ENCODE results near the gene MYO5C. TPM values are rescaled to one million over a fixed set of nuclear protein-coding genes. Genes with fewer than 3 reads are reported as not detected.
A peak's percentile ranks its signal among the peaks of the same experiment; 100 is the strongest.

MYO5C gene
- total RNA-seq, 4 donors from 2014 or later: 3.7 to 12.4 (median 7.6) TPM

GRCh38 chr15:52153900-52154895 lies 141.4 kb downstream of the MYO5C start:
- Histone ChIP-seq H3K9me3 (no peaks in the 10 kb centered on the region), H3K4me3 (no peak overlapping the region), H3K27me3 (no peaks in the 10 kb centered on the region), H3K27ac (replicated peaks in 1 of 4) (no peak overlapping the region), H3K36me3 (peaks cover 5 to 43% (median 22%) of the 10 kb centered on the region in 4 donors), H3K4me1 (no peaks in the 10 kb centered on the region)
- no peak for TF ChIP-seq POLR2AphosphoS5 (IDR thresholded peaks at IDR 0.05)
- TF ChIP-seq CTCF (IDR thresholded peaks at IDR 0.05): no peak
- no peak for TF ChIP-seq EP300 (IDR thresholded peaks at IDR 0.05)
- no peak for TF ChIP-seq POLR2A (IDR thresholded peaks at IDR 0.05; ENCODE audit: low read depth)
- intact Hi-C loops (cut with DNase I): no loop called here
- DNase-seq (ENCODE audit: extremely low spot score): peak; percentile 66
- 96% methylated on average over 12 of the region's 12 CpGs for WGBS

GRCh38 chr15:52151353-52151752 lies 144.3 kb downstream of the MYO5C start:
- Histone ChIP-seq H3K4me3 (no peak overlapping the region), H3K27me3 (no peaks in the 10 kb centered on the region), H3K4me1 (no peaks in the 10 kb centered on the region), H3K36me3 (peaks cover 7 to 63% (median 30%) of the 10 kb centered on the region in 4 donors), H3K27ac (replicated peaks in 1 of 4) (no peak overlapping the region), H3K9me3 (no peaks in the 10 kb centered on the region)
- intact Hi-C loops (cut with DNase I): no loop called here
- no peak for TF ChIP-seq POLR2AphosphoS5 (IDR thresholded peaks at IDR 0.05)
- no peak for TF ChIP-seq CTCF (IDR thresholded peaks at IDR 0.05)
- TF ChIP-seq EP300 (IDR thresholded peaks at IDR 0.05): no peak
- no peak for TF ChIP-seq POLR2A (IDR thresholded peaks at IDR 0.05; ENCODE audit: low read depth)
- 84% methylated on average over 4 of the region's 4 CpGs for WGBS
- DNase-seq (ENCODE audit: extremely low spot score): no peak

- H3K9me3 ChIP-seq: no peaks in the 10 kb centered on the region
- H3K4me3 ChIP-seq: no peak overlapping the region
- DNase-seq (ENCODE audit: extremely low spot score): no peak
- no peak overlapping the region for H3K27ac ChIP-seq (replicated peaks in 1 of 4)
- H3K36me3 ChIP-seq: peaks cover 7 to 65% (median 30%) of the 10 kb centered on the region in 4 donors
- no peaks in the 10 kb centered on the region for H3K27me3 ChIP-seq
- no peaks in the 10 kb centered on the region for H3K4me1 ChIP-seq
- intact Hi-C loops (cut with DNase I): no loop called here
- TF ChIP-seq POLR2A (IDR thresholded peaks at IDR 0.05; ENCODE audit: low read depth) (no peak), POLR2AphosphoS5 (IDR thresholded peaks at IDR 0.05) (no peak), CTCF (IDR thresholded peaks at IDR 0.05) (no peak), EP300 (IDR thresholded peaks at IDR 0.05) (no peak)
- WGBS: 78% methylated on average over 4 of the region's 4 CpGs
Observed at GRCh38 chr15:52150871-52151270, 144.7 kb downstream of the MYO5C start.

- no peak for TF ChIP-seq EP300 (IDR thresholded peaks at IDR 0.05)
- no peak for TF ChIP-seq POLR2A (IDR thresholded peaks at IDR 0.05; ENCODE audit: low read depth)
- TF ChIP-seq POLR2AphosphoS5 (IDR thresholded peaks at IDR 0.05): no peak
- no peak for TF ChIP-seq CTCF (IDR thresholded peaks at IDR 0.05)
- H3K27ac ChIP-seq (replicated peaks in 1 of 4): no peak overlapping the region
- H3K36me3 ChIP-seq: peaks cover 7 to 69% (median 30%) of the 10 kb centered on the region in 4 donors
- no peak overlapping the region for H3K4me3 ChIP-seq
- intact Hi-C loops (cut with DNase I): no loop called here
- H3K27me3 ChIP-seq: no peaks in the 10 kb centered on the region
- no peaks in the 10 kb centered on the region for H3K4me1 ChIP-seq
- no peak for DNase-seq (ENCODE audit: extremely low spot score)
- 92% methylated on average over 8 of the region's 9 CpGs for WGBS
- no peaks in the 10 kb centered on the region for H3K9me3 ChIP-seq
Observed at GRCh38 chr15:52150043-52150825, 145.4 kb downstream of the MYO5C start.
